ENCODE measurements around the gene NFS1.
"Not testable (repeated sequence)": the region's sequence is repeated elsewhere in the genome, so short reads cannot be mapped to it uniquely, and the experiment has no call there.

The NFS1 gene

DNA sequence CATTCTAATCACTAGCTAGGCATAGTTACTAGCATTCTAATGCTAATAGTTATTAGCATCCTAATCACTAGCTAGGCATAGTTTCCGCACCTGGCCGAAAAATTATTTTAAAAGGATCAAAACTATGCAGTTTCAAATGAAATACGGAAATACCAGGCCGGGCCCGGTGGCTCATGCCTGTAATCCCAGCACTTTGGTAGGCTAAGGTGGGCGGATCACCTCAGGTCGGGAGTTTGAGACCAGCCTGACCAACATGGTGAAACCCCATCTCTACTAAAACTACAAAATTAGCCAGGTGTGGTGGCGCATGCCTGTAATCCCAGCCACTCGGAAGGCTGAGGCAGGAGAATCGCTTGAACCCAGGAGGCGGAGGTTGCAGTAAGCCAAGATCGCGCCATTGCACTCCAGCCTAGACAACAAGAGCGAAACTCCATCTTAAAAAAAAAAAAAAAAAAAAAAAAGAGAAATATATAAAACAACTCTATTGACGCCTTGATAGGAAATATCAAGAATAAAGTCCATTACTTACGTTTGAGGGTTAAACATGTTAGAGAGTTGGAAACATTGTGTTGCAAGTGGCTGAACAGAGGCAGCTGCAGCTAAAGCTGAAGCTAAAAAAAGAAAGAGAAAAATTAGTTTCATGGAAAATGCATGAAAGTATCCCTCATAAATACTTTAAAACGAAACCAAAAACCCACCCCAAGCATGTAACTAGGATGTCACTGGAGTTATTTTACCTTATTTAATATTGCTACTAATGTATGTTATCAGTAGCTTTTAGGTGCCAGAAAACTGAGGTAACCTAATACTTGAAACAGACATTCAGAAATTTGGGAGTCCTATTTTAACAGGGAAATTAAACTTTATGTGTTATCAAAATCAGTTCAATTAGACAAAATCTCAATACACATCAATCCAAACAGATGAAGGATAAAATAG, 7.7 kb upstream of the NFS1 start:
- not testable (repeated sequence) for DNase-seq

DNA sequence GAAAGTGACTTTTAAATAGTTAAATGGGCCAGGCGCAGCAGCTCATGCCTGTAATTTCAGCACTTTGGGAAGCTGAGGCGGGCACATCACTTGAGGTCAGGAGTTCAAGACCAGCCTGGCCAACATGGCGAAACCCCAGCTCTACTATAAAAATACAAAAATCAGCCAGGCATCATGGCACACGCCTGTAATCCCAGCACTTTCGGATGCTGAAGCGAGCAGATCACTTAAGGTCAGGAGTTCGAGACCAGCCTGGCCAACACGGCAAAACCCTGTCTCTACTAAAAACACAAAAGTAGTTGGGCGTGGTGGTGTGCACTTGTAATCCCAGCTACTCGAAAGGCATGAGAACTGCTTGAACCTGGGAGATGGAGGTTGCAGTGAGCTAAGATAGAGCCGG, 6.7 kb upstream of the NFS1 start:
- DNase-seq, result not testable (repeated sequence)

DNA sequence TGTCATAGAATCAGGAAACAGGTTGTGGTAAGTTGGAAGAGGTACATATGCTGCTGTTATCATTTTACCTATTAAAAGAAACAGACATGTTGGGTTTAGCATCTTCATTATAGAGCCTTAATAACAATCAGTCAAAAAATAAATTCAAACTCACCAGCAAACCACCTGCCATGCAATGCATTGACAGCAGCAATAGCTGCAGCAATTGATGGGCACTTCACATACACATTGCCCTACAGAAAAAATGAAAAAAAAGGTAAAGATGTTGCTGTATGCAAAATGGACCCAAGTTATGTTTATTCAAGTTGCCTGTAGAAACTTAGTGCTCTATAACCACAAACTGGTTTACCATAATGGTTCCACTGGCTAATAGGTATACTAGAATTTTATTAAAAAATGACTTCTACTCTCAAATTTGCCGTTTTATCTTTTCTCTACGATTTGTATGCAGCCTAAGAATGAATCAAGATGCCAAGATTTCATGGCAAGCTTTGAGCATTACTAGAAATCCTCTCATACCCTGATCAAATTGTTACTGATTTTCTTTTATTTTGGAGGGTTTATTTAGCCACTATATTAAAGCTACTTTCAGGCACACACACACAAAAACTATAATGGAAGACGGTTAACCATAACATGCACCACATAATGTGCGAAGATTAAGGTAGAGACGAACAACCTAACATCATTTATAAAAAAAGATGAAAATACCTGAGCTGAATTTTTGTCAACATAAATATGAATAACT, 5.5 kb upstream of the NFS1 start:
- no peak for DNase-seq

DNA sequence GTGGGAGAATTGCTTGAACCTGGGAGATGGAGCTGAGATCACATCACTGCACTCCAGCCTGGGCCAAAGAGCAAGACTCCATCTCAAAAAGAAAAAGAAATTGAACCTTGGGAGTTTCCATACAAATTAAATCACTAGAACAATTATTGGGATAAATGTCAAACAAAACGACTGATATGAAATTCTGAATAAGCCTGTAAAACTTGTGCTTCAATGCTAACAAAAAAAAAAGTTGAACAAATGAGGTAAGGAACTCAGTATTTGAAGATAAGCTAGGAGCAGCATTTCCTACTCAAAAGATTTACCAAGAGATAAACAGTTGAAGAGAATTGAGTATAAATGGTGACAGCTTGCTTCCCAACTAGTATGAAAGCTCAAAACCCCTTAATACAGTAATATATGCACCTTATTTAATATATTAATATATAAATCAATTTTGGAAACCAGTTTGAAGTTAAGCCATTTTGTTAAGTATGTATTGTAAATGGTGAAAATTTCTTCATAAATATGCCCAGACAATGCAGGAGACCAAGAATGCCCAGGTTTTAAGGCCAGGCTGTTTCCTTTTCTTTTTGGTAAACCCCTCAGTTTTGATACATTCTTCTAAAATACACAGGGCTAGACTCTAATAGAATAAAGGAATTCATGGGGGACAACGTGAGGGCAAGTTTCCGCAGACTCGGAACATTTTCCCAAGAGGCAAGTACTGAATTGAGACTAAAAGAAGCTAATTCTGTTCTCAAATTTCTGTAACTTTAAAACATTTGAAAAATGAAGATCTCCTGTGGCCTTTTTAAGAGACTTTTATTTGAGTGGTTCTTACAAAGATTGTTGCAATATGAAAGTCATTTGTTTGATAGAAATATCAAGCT, 3.9 kb upstream of the NFS1 start:
- no peak for DNase-seq

DNA sequence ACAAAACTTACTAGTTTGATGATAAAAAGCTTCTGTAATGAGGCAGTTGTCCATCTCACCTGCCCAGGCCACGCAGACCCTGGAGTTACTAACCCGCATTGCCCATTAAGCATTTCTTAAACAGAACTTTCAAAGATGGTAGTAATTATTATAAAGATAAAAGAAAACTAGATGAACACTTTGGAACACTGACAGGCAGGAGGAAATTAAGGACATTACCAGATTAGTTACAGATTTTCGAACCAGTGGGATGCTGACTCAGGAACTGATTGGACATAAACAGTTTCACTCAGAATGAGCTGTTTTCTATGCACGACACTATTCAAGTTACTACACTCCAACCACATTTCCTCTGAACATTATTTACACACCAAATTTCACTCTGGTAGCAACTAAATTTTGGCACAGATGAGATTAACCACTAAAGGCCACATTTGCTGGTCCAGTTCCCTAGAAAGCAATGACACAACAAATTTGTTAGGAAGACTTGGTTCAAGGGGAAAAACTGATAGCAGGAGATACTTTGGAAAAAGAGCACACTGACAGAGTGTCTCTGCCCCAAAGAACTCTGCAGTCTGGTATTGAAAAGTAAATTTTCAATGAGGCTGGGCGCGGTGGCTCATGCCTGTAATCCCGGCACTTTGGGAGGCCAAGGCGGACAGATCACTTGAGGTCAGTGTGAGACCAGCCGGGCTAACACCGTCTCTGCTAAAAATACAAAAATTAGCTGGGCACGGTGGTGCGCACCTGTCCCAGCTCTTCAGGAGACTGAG, 3.1 kb upstream of the NFS1 start:
- DNase-seq, result no peak

DNA sequence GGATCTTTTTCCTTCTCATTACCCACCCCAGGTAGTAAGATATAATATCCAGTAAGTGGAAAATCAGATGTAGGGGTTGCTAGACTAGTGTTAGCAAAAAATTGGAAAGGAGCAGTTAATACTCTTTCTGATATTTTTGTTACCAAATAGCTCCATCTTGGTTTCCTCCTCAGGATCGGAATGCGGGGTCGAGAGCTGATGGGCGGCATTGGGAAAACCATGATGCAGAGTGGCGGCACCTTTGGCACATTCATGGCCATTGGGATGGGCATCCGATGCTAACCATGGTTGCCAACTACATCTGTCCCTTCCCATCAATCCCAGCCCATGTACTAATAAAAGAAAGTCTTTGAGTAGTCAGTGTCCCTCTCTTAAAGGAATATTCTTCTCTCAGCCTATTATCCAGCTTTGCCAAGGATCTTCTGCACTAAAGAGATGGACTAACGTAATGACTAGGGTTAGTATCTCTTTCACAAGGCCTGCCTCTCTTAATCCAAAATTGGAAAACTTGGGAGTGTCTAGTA, 1.5 kb upstream of the NFS1 start:
- no peak for DNase-seq

DNA sequence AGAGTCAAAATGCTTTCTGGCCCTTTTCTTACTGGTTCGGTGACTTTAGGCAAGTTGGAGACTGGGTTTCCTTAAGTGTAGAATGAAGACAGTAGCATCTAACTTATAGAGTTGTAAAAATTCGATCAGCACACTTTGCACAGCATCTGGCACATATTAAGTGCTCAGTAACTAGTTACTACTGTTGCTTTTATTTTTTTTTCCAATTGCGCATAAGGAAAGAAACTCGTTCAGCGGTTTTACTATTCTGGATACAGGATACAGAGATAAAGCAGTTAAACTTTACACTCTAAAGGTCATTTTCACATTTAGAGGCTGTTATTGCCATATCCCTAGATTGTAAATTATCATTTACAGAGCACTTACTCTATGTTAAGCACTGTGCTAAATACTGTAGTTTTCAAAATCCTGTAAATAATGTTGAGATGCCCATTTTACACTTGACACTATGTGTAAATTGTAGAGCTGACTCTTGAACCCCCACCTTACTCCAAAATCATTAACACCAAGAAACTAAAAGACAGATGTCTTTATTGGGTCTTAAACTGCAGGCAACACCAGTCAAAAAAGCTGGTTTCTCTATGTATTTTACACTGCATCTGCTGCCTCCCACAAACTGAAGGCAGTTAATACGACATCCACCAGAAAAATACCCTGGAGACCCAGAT, 939 bp upstream of the NFS1 start:
- DNase-seq, result no peak

DNA sequence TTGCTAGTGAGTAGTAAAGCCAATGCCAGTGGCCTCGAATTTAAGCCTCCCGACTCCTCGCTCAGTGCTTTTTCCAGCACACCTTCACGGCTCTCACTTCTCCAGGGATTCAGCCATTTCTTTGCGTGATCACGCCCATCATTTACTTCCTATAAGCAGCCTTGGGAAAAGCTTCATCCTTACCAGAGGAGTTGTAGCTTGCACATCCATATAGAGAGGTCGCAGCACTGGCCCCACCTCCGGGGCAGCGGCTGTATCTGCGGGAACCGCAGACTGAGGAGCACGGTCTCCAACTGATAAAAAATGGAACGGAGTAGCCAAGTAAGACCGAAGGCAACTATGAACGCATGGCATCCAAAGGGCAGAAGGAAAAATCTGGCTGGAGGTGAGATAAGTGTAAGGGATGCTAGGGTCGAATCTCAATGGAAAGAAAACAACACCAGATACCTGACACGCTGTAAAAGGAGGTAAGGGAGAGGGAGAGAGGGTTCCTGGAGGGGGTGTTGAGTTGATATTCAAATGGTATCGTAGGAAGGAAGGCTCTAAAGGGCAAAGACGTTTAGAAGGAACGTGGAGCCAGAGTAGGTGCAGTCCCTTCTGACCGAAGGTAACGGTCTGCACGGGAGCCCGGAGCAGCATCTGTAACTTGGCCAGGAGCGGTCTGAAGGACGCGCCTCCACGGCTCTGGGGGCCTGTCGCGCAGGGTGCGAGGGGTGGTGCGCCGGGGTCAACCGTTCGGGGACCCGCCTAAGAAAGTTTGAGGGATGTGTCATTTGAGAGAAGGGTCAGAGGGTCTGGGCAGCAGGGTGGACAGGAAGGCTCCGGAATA, 640 bp downstream of the NFS1 start:
- DNase-seq, result no peak

DNA sequence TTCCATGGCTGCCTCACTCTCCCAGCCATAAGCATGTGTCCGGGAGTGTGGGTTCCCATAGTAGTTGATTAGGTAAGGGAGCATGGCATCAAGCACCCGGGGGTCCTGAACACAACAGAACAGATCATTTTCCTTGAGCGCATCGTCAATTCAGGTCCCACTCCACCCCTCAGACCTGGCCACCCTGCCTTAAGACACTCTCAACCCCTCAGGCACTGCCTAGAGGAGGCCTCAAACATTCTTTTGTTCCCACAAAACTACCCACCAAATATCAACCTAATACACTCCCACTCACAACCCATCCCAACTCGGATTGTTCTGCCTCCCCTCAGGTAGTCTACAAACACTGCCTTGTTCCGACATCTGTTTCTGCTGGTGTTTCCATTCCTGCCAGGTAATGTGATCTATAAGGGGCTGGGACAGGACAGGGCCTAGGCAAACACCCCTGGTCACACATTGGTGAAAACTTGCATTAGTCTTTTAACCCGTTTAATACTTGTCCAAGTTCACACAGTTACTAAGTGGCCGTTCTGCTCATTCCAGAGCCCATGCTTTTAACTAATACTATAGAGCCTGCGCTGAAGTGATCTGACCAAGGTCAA, 1.4 kb downstream of the NFS1 start:
- DNase-seq, result no peak

DNA sequence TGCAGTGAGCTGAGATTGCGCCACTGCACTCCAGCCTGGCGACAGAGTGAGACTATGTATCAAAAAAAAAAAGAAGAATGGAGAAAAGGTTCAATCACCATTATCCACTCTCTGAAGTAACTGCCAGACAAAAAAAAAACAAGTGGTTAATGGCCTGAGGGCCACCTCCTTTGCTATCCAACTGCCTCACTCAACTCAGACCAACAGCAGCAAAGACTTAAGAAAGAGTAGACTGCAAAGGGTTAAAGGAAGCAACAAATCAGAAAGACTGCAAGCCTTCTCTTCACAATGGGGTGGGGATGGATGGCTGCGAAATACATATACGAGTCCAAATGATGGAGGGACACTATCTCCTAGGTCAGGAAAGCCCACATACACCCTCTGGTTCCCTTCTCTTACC, 3.2 kb downstream of the NFS1 start:
- DNase-seq, result no peak

DNA sequence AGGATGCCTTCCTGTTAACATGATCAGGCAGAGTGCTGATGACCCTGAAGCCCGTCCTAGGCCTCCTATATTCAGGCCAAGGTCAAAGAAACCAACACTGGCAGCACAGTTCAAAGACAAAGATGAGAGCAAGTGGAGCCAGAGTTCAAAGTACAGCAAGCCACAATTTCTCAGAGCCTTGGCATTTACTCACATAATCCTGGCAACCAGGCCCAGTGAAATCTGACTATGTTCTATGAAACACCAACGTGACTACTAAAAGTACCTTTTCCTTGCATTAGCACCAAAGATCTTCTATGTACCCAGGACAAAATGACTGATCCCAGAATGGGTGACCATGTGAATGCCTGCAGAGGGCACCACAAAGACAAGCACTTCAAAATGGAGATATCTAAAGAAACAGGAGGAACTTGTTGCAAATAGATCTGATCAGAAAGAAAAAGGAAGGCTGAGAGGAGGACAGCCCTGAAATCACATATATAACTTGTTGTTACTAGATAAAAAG, 3.9 kb downstream of the NFS1 start:
- DNase-seq, result no peak

DNA sequence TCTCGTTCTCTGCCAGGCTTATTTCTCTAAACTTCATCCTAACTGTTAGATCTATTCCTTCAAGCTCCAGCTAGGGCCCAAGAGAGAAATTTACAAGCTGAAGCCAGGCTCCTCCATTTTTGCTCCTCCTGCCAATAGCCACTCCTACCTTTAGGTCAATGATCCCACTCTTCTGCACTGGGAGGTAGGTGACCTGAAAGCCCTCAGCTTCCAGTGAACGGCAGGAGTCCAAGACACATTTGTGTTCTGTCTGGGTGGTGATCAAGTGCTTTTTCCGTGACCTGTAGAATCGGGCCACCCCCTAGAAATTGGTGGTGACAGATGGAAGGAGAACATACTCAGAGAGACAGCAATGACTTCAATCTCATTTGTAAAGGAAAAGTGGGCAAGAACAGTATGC, 8.9 kb downstream of the NFS1 start:
- no peak for DNase-seq

DNA sequence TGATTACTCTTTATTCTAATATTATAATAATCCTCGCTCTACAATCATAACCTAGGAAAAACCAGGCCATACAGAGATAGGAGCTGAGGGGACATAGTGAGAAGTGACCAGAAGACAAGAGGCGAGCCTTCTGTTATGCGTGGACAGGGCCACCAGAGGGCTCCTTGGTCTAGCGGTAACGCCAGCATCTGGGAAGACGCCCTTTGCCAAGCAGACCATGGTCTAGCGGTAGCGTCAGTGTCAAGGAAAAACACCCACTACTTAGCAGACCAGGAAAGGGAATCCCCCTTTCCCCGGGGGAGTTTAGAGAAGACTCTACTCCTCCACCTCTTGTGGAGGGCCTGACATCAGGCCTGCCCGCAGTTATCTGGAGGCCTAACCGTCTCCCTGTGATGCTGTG, 12.3 kb downstream of the NFS1 start:
- not testable (repeated sequence) for DNase-seq

DNA sequence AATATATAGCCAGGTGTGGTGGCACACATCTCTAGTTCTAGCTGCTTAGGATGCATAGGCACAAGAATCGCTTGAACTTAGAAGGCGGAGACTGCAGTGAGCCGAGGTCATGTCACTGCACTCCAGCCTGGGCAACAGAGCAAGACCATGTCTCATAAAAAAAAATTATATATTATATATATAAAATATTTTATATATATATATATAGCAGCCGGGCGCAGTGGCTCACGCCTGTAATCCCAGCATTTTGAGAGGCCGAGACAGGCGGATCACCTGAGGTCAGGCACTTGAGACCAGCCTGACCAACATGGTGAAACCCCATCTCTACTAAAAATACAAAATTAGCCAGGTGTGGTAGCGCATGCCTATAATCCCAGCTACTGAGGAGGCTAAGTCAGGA, 13.8 kb downstream of the NFS1 start:
- DNase-seq, result not testable (repeated sequence)

DNA sequence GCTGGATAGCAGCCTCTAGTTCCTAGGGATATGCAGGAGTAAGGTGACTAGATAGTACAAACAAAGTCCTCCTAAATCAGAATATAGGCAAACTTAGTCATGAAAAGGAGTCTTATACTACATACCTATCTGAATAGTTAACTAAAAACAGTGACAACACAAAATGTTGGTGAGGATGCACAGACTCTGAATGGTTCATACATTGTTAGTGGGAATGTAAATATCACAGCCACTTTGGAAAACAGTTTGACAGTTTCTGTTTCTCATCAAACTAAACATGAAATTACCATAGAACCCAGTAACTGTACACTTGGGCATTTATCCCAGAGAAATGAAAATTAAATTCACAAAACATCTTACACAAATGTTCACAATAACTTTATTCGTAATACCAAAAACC, 17.2 kb downstream of the NFS1 start:
- no peak for DNase-seq

DNA sequence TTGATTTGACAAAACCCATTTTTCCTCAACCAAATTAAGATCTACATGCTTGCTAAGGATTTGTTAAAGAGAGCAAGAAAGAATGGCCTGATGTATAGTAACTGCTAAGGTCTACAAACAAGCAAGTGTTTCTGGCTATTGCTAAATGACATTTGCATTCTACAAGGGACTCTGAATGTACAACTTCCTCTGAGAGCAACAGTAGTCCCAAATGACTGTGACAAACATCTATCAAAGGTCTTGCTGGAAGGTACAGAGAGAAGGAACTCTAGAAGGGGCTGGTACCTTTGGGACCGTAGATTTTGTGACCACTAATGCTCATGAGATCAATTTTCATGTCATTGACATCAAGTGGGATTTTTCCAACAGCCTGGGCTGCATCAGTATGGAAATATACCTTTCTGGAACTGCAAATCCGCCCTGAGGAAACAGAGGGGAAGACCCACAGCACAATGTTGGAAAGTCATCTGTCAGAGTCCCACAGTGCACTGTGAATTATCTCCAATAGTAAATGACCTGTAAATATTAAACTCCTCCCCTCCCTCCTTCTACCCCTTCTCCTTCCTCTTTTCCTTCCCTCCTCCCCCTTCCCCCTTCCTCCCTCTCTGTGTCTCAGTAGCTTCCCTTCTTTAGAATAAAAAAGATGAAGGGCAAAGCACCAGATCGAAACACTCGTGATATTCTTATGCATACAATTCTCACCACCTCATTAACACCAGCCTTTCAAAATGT, 18.5 kb downstream of the NFS1 start:
- DNase-seq, result no peak

DNA sequence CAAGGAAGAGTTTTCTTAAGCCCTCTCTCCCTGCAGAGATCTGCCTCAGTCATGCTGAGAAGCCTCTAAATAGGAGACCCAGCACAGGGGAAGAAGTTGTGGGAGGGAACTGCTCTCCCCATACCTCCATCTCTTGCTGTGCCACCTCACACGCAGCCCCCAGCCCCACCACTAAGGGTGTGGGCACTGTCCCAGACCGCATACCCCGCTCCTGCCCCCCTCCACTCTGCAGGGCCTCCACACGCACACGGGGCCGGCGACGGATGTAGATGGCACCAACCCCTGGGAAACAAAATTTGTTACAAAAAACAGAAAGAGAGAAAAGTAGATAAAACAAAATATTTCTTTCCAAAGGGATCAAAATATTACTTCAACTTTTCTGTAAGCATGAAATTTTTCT, 24.2 kb downstream of the NFS1 start:
- DNase-seq, result no peak

DNA sequence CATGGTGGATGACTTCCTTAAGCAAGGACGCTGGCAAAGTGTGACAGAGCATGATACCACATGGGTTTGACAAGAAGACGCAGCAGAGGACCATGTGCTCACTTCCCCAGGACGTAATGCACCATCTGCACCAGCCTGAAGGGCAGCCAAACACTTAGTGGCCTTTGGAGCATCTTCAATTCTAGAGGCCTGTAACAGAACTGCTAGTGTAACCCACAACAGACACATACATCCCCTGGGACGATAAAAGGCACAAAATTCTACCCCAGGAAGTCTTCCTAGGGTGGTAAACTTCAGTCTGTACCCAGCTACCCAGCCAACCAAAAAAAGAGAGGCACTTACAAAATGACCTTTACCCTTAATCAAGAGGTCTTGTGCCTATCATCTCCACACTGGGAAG, 25.3 kb downstream of the NFS1 start:
- no peak for DNase-seq

DNA sequence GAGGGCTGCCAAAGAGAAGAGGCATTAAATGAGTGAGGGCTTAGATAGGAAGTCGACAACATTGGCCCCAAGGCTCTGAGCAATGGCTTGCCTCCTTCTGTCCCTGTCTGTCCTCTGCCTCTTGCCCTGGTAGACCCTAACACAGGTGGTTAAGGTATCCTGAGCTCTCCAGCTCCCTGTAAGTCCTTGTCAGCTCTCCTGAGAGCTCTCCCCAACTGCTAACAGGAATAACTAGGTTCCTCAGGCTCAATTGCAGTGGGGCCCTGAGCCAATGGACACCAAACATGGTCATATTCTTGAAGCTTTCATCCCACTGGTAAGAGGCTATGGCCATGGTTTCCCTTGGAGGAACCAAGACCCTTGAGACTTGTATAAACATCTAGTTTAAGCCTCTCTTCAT, 29.5 kb downstream of the NFS1 start:
- DNase-seq, result no peak

Data from activated naive CD4-positive, alpha-beta T cell (primary cell).